Endothelial cell of umbilical vein (primary cell): Measurements from ENCODE around the gene NMNAT1.

ENCODE experiments used
- CTCF ChIP-seq, 2 donors: IDR thresholded peaks; 1 replicate in 1 of 2; 2 replicates in 1 of 2; pipeline ENCODE4 v1.5.1; 2011; ENCODE audit warnings: low read length in 2 of 2, mild to moderate bottlenecking in 2 of 2, moderate library complexity in 2 of 2, control low read depth in 1 of 2, inconsistent platforms in 1 of 2, low read depth in 1 of 2; ENCODE audit not compliant: insufficient read depth in 1 of 2; ENCODE audit errors: extremely low read depth in 1 of 2
- EZH2 ChIP-seq: IDR thresholded peaks from 2 replicates; pipeline ENCODE4 v1.6.1; 2012; ENCODE audit warnings: borderline replicate concordance, low read depth, mild to moderate bottlenecking, moderate library complexity, low read length, inconsistent platforms; ENCODE audit not compliant: severe bottlenecking
- MAX ChIP-seq: IDR thresholded peaks from 2 replicates; pipeline ENCODE4 v1.6.1; 2011; ENCODE audit not compliant: insufficient read depth, insufficient read length
- POLR2A ChIP-seq: IDR thresholded peaks from 2 replicates; pipeline ENCODE4 v1.6.1; 2012; ENCODE audit warnings: low read depth, mild to moderate bottlenecking, control low read depth, low read length

GRCh38 chr1:9910076-9910422 lies 33.2 kb upstream of the NMNAT1 start, which contains the start of gene CTNNBIP1:
- TF ChIP-seq CTCF (IDR thresholded peaks at IDR 0.05; ENCODE audit: extremely low read depth in 1 of 2, insufficient read depth in 1 of 2, low read depth in 1 of 2, low read length in 2 of 2) = no peak
- TF ChIP-seq MAX = no peak
- no peak for TF ChIP-seq EZH2
- TF ChIP-seq POLR2A = peak; percentile 40
